ENCODE results near the gene USP6NL.

The USP6NL gene

GRCh38 chr10:11570751-11571150, 40.7 kb downstream of the USP6NL start:
- no peaks in the 10 kb centered on the region for H3K9me3 ChIP-seq (ENCODE audit: control insufficient read depth, low read length)
- peaks cover 4% of the 10 kb centered on the region for H3K36me3 ChIP-seq (ENCODE audit: control insufficient read depth, insufficient read depth, low read length)
- WGBS, 2 experiments (ENCODE audit: insufficient coverage in 2 of 2): 88 to 100% methylated on average over 1 of the region's 5 CpGs
- peaks cover 8% of the 10 kb centered on the region for H3K4me1 ChIP-seq (ENCODE audit: control insufficient read depth, insufficient read depth, low read length, poor library complexity, severe bottlenecking)
- no peak overlapping the region for H3K4me3 ChIP-seq (ENCODE audit: extremely low read depth, insufficient read depth, low read length, poor library complexity, severe bottlenecking)
- no peak overlapping the region for H3K27ac ChIP-seq (ENCODE audit: low read depth, low read length, severe bottlenecking)

- H3K9me3 ChIP-seq (ENCODE audit: control insufficient read depth, low read length): no peaks in the 10 kb centered on the region
- no peak overlapping the region for H3K27ac ChIP-seq (ENCODE audit: low read depth, low read length, severe bottlenecking)
- peaks cover 8% of the 10 kb centered on the region for H3K4me1 ChIP-seq (ENCODE audit: control insufficient read depth, insufficient read depth, low read length, poor library complexity, severe bottlenecking)
- no peak overlapping the region for H3K4me3 ChIP-seq (ENCODE audit: extremely low read depth, insufficient read depth, low read length, poor library complexity, severe bottlenecking)
- 91 to 92% methylated on average over 6 of the region's 6 CpGs for WGBS, 2 experiments (ENCODE audit: insufficient coverage in 2 of 2)
- H3K36me3 ChIP-seq (ENCODE audit: control insufficient read depth, insufficient read depth, low read length): peaks cover 4% of the 10 kb centered on the region
These were observed 42.0 kb downstream of the USP6NL start for GRCh38 chr10:11569471-11569870.

- peaks cover 4% of the 10 kb centered on the region for H3K36me3 ChIP-seq (ENCODE audit: control insufficient read depth, insufficient read depth, low read length)
- no peak overlapping the region for H3K27ac ChIP-seq (ENCODE audit: low read depth, low read length, severe bottlenecking)
- H3K9me3 ChIP-seq (ENCODE audit: control insufficient read depth, low read length): no peaks in the 10 kb centered on the region
- WGBS, 2 experiments (ENCODE audit: insufficient coverage in 2 of 2): no CpG with 5 or more reads among the region's 1 CpG
- H3K4me3 ChIP-seq (ENCODE audit: extremely low read depth, insufficient read depth, low read length, poor library complexity, severe bottlenecking): no peak overlapping the region
- peaks cover 4% of the 10 kb centered on the region for H3K4me1 ChIP-seq (ENCODE audit: control insufficient read depth, insufficient read depth, low read length, poor library complexity, severe bottlenecking)
These were observed 42.9 kb downstream of the USP6NL start for GRCh38 chr10:11568578-11568977.

GRCh38 chr10:11564741-11565140, 46.7 kb downstream of the USP6NL start:
- H3K4me1 ChIP-seq (ENCODE audit: control insufficient read depth, insufficient read depth, low read length, poor library complexity, severe bottlenecking): no peaks in the 10 kb centered on the region
- no peak overlapping the region for H3K4me3 ChIP-seq (ENCODE audit: extremely low read depth, insufficient read depth, low read length, poor library complexity, severe bottlenecking)
- no peak overlapping the region for H3K27ac ChIP-seq (ENCODE audit: low read depth, low read length, severe bottlenecking)
- WGBS, 2 experiments (ENCODE audit: insufficient coverage in 2 of 2): 92% methylated on average over 2 of the region's 3 CpGs; no CpG with 5 or more reads in 1 of the 2 experiments
- H3K9me3 ChIP-seq (ENCODE audit: control insufficient read depth, low read length): no peaks in the 10 kb centered on the region
- H3K36me3 ChIP-seq (ENCODE audit: control insufficient read depth, insufficient read depth, low read length): peaks cover 4% of the 10 kb centered on the region

GRCh38 chr10:11563936-11564335, 47.5 kb downstream of the USP6NL start:
- peaks cover 4% of the 10 kb centered on the region for H3K36me3 ChIP-seq (ENCODE audit: control insufficient read depth, insufficient read depth, low read length)
- no peak overlapping the region for H3K4me3 ChIP-seq (ENCODE audit: extremely low read depth, insufficient read depth, low read length, poor library complexity, severe bottlenecking)
- H3K27ac ChIP-seq (ENCODE audit: low read depth, low read length, severe bottlenecking): no peak overlapping the region
- H3K4me1 ChIP-seq (ENCODE audit: control insufficient read depth, insufficient read depth, low read length, poor library complexity, severe bottlenecking): no peaks in the 10 kb centered on the region
- 86 to 87% methylated on average over 1 to 2 of the region's 2 CpGs for WGBS, 2 experiments (ENCODE audit: insufficient coverage in 2 of 2)
- H3K9me3 ChIP-seq (ENCODE audit: control insufficient read depth, low read length): no peaks in the 10 kb centered on the region

- H3K4me1 ChIP-seq (ENCODE audit: control insufficient read depth, insufficient read depth, low read length, poor library complexity, severe bottlenecking): no peaks in the 10 kb centered on the region
- H3K9me3 ChIP-seq (ENCODE audit: control insufficient read depth, low read length): no peaks in the 10 kb centered on the region
- no peaks in the 10 kb centered on the region for H3K36me3 ChIP-seq (ENCODE audit: control insufficient read depth, insufficient read depth, low read length)
- no peak overlapping the region for H3K4me3 ChIP-seq (ENCODE audit: extremely low read depth, insufficient read depth, low read length, poor library complexity, severe bottlenecking)
- WGBS, 2 experiments (ENCODE audit: insufficient coverage in 2 of 2): no CpG with 5 or more reads among the region's 1 CpG
- H3K27ac ChIP-seq (ENCODE audit: low read depth, low read length, severe bottlenecking): no peak overlapping the region
These were observed 48.6 kb downstream of the USP6NL start for GRCh38 chr10:11562888-11563287.

- Histone ChIP-seq H3K9me3 (ENCODE audit: control insufficient read depth, low read length) (peaks cover 3% of the 10 kb centered on the region), H3K4me3 (ENCODE audit: extremely low read depth, insufficient read depth, low read length, poor library complexity, severe bottlenecking) (no peak overlapping the region), H3K36me3 (ENCODE audit: control insufficient read depth, insufficient read depth, low read length) (no peaks in the 10 kb centered on the region), H3K27ac (ENCODE audit: low read depth, low read length, severe bottlenecking) (no peak overlapping the region), H3K4me1 (ENCODE audit: control insufficient read depth, insufficient read depth, low read length, poor library complexity, severe bottlenecking) (no peaks in the 10 kb centered on the region)
- 89 to 90% methylated on average over 1 to 3 of the region's 4 CpGs for WGBS, 2 experiments (ENCODE audit: insufficient coverage in 2 of 2)
These were observed 51.3 kb downstream of the USP6NL start for GRCh38 chr10:11560076-11560709.

GRCh38 chr10:11557967-11558366, 53.5 kb downstream of the USP6NL start:
- H3K27ac ChIP-seq (ENCODE audit: low read depth, low read length, severe bottlenecking): no peak overlapping the region
- no peaks in the 10 kb centered on the region for H3K36me3 ChIP-seq (ENCODE audit: control insufficient read depth, insufficient read depth, low read length)
- H3K9me3 ChIP-seq (ENCODE audit: control insufficient read depth, low read length): peaks cover 3% of the 10 kb centered on the region
- H3K4me1 ChIP-seq (ENCODE audit: control insufficient read depth, insufficient read depth, low read length, poor library complexity, severe bottlenecking): peaks cover 2% of the 10 kb centered on the region
- no peak overlapping the region for H3K4me3 ChIP-seq (ENCODE audit: extremely low read depth, insufficient read depth, low read length, poor library complexity, severe bottlenecking)
- WGBS, 2 experiments (ENCODE audit: insufficient coverage in 2 of 2): 94 to 97% methylated on average over 4 of the region's 4 CpGs

GRCh38 chr10:11557513-11557912, 53.9 kb downstream of the USP6NL start:
- Histone ChIP-seq H3K9me3 (ENCODE audit: control insufficient read depth, low read length) (peaks cover 3% of the 10 kb centered on the region), H3K4me3 (ENCODE audit: extremely low read depth, insufficient read depth, low read length, poor library complexity, severe bottlenecking) (no peak overlapping the region), H3K4me1 (ENCODE audit: control insufficient read depth, insufficient read depth, low read length, poor library complexity, severe bottlenecking) (peaks cover 7% of the 10 kb centered on the region), H3K36me3 (ENCODE audit: control insufficient read depth, insufficient read depth, low read length) (no peaks in the 10 kb centered on the region), H3K27ac (ENCODE audit: low read depth, low read length, severe bottlenecking) (no peak overlapping the region)
- WGBS, 2 experiments (ENCODE audit: insufficient coverage in 2 of 2): 91 to 94% methylated on average over 7 of the region's 7 CpGs

- no peaks in the 10 kb centered on the region for H3K36me3 ChIP-seq (ENCODE audit: control insufficient read depth, insufficient read depth, low read length)
- peaks cover 18% of the 10 kb centered on the region for H3K4me1 ChIP-seq (ENCODE audit: control insufficient read depth, insufficient read depth, low read length, poor library complexity, severe bottlenecking)
- peaks cover 3% of the 10 kb centered on the region for H3K9me3 ChIP-seq (ENCODE audit: control insufficient read depth, low read length)
- no peak overlapping the region for H3K27ac ChIP-seq (ENCODE audit: low read depth, low read length, severe bottlenecking)
- H3K4me3 ChIP-seq (ENCODE audit: extremely low read depth, insufficient read depth, low read length, poor library complexity, severe bottlenecking): no peak overlapping the region
These were observed 55.9 kb downstream of the USP6NL start for GRCh38 chr10:11555556-11555955.

GRCh38 chr10:11553773-11554381, 57.6 kb downstream of the USP6NL start:
- peaks cover 18% of the 10 kb centered on the region for H3K4me1 ChIP-seq (ENCODE audit: control insufficient read depth, insufficient read depth, low read length, poor library complexity, severe bottlenecking)
- WGBS, 2 experiments (ENCODE audit: insufficient coverage in 2 of 2): 91 to 94% methylated on average over 1 to 6 of the region's 6 CpGs
- no peak overlapping the region for H3K27ac ChIP-seq (ENCODE audit: low read depth, low read length, severe bottlenecking)

More at GRCh38 chr10:11553773-11554381, 57.6 kb downstream of the USP6NL start:
- Histone ChIP-seq H3K4me3 (ENCODE audit: extremely low read depth, insufficient read depth, low read length, poor library complexity, severe bottlenecking) (no peak overlapping the region), H3K9me3 (ENCODE audit: control insufficient read depth, low read length) (peaks cover 3% of the 10 kb centered on the region), H3K36me3 (ENCODE audit: control insufficient read depth, insufficient read depth, low read length) (no peaks in the 10 kb centered on the region)

Data from mesodermal cell (in vitro differentiated cells).